OCI-LY7 (cell line): ENCODE measurements around the gene MS4A4A. TPM values are rescaled to one million over a fixed set of nuclear protein-coding genes. Genes with fewer than 3 reads are reported as not detected.

Source experiments
- BruUV-seq: library from RNA; stranded (reverse); fragments of 400-500 nt; replicated peaks from 2 replicates; lab custom pipeline; 2021; lab: Mats Ljungman, UMichigan
- CTCF ChIA-PET: fragments of 300-600 bp; sonication (Branson Sonifier 250); formaldehyde crosslinking; loops from one replicate; lab custom pipeline; 2022; ENCODE audit warnings: antibody characterized with exemption; ENCODE audit not compliant: unreplicated experiment; lab: Charles Lee
- POLR2A ChIA-PET: fragments of 300-600 bp; sonication (Branson Sonifier 250); formaldehyde crosslinking; loops from one replicate; lab custom pipeline; 2022; ENCODE audit warnings: antibody characterized with exemption; lab: Charles Lee
- DNase-seq: peaks from one replicate; pipeline ENCODE4 v3.0.0-alpha.2; 2015; ENCODE audit warnings: low spot score
- H2AFZ ChIP-seq: fragments of 200-600 bp; sonication (generic), shearing (Covaris generic); 2 replicates; pipeline ENCODE4 v1.6.1; 2014; ENCODE audit warnings: mild to moderate bottlenecking, antibody characterized with exemption, low read length, moderate library complexity
- H3K27ac ChIP-seq: fragments of 200-600 bp; sonication (generic); 2 replicates; pipeline ENCODE4 v1.5.1; 2014; ENCODE audit warnings: mixed run types, low read depth, mild to moderate bottlenecking, moderate library complexity, low read length, inconsistent platforms; ENCODE audit not compliant: poor library complexity, severe bottlenecking
- H3K36me3 ChIP-seq: fragments of 200-600 bp; sonication (generic); 2 replicates; pipeline ENCODE4 v1.6.1; 2014; ENCODE audit warnings: mild to moderate bottlenecking, antibody characterized with exemption, low read length, moderate library complexity, mixed read lengths; ENCODE audit not compliant: insufficient read depth
- H3K4me1 ChIP-seq: fragments of 200-600 bp; sonication (generic); 2 replicates; pipeline ENCODE4 v1.5.1; 2014; ENCODE audit warnings: mild to moderate bottlenecking, low read length; ENCODE audit not compliant: insufficient read depth, poor library complexity, severe bottlenecking
- H3K4me2 ChIP-seq: fragments of 200-600 bp; sonication (generic); 2 replicates; pipeline ENCODE4 v1.6.1; 2014; ENCODE audit warnings: mild to moderate bottlenecking, low read length
- H3K4me3 ChIP-seq: fragments of 200-600 bp; sonication (generic); 2 replicates; pipeline ENCODE4 v1.5.1; 2014; ENCODE audit warnings: mild to moderate bottlenecking, low read depth, low read length; ENCODE audit not compliant: poor library complexity, severe bottlenecking
- H3K79me2 ChIP-seq: fragments of 200-600 bp; sonication (generic); 2 replicates; pipeline ENCODE4 v1.6.1; 2016; ENCODE audit warnings: low read depth, mild to moderate bottlenecking, low read length, moderate library complexity, mixed read lengths; ENCODE audit not compliant: insufficient read depth
- H3K9me2 ChIP-seq: fragments of 200-600 bp; sonication (generic); 2 replicates; pipeline ENCODE4 v1.6.1; 2016; ENCODE audit warnings: mild to moderate bottlenecking, low read length, mixed read lengths; ENCODE audit not compliant: insufficient read depth
- H3K9me3 ChIP-seq: fragments of 200-600 bp; sonication (generic); 2 replicates; pipeline ENCODE4 v1.6.1; 2014; ENCODE audit warnings: mild to moderate bottlenecking, mixed run types, low read length, mixed read lengths
- H4K20me1 ChIP-seq: fragments of 200-600 bp; sonication (generic); 2 replicates; pipeline ENCODE4 v1.6.1; 2014; ENCODE audit warnings: mild to moderate bottlenecking, antibody characterized with exemption, low read length, moderate library complexity, mixed read lengths; ENCODE audit not compliant: insufficient read depth
- CTCF ChIP-seq: fragments of 200-600 bp; sonication (generic); conservative IDR thresholded peaks from 2 replicates; pipeline ENCODE4 v1.5.1; 2014; ENCODE audit warnings: mild to moderate bottlenecking, antibody characterized with exemption, low read length, moderate library complexity, mixed read lengths
- EZH2phosphoT487 ChIP-seq: fragments of 200-600 bp; sonication (generic); IDR thresholded peaks from 2 replicates; pipeline ENCODE4 v1.6.1; 2018; ENCODE audit warnings: low read depth, borderline replicate concordance, mild to moderate bottlenecking, mixed run types, antibody characterized with exemption, low read length, moderate library complexity, mixed read lengths
- intact Hi-C: fragments of 100-400 bp; cut with micrococcal nuclease; formaldehyde crosslinking; loops from one replicate; pipeline ENCODE4 v1.10.0; 2022; ENCODE audit not compliant: unreplicated experiment
- total RNA-seq, 2 experiments: library from RNA; depleted of rRNA in 1 of 2; stranded (reverse); fragments of >200 nt in 1 of 2; shearing (Covaris generic) in 1 of 2; gene quantifications; 2 replicates each; pipeline ENCODE4 v1.2.3, GENCODE V29; 2014 to 2022

Gene MS4A4A
- total RNA-seq, 2 experiments from 2014 or later = not detected

GRCh38 chr11:60338053-60338452 is 57.6 kb downstream of the MS4A4A start:
- intact Hi-C loops = no loop called here
- DNase-seq = no peak
- no peak overlapping the region for H2AFZ ChIP-seq
- ChIA-PET CTCF (no interaction called here), POLR2A (no interaction called here)
- no peaks in the 10 kb centered on the region for H3K79me2 ChIP-seq
- H4K20me1 ChIP-seq = no peaks in the 10 kb centered on the region
- no peaks in the 10 kb centered on the region for H3K36me3 ChIP-seq
- no peak for TF ChIP-seq EZH2phosphoT487
- no peak for TF ChIP-seq CTCF
- no peaks in the 10 kb centered on the region for H3K9me2 ChIP-seq
- H3K4me3 ChIP-seq = no peak overlapping the region
- H3K27ac ChIP-seq = no peak overlapping the region
- no peaks in the 10 kb centered on the region for H3K9me3 ChIP-seq
- no peak overlapping the region for H3K4me2 ChIP-seq
- no peaks in the 10 kb centered on the region for H3K4me1 ChIP-seq
- no TSS peak for BruUV-seq

- TF ChIP-seq CTCF (no peak), EZH2phosphoT487 (no peak)
- DNase-seq = no peak
- Histone ChIP-seq H3K4me2 (no peak overlapping the region), H3K79me2 (no peaks in the 10 kb centered on the region), H3K9me2 (no peaks in the 10 kb centered on the region), H3K27ac (no peak overlapping the region), H3K9me3 (no peaks in the 10 kb centered on the region), H4K20me1 (no peaks in the 10 kb centered on the region), H3K36me3 (no peaks in the 10 kb centered on the region), H2AFZ (no peak overlapping the region), H3K4me1 (no peaks in the 10 kb centered on the region), H3K4me3 (no peak overlapping the region)
- POLR2A ChIA-PET = no interaction called here
- no TSS peak for BruUV-seq
- CTCF ChIA-PET = no interaction called here
- intact Hi-C loops = no loop called here
Measured at GRCh38 chr11:60339356-60339755, 58.9 kb downstream of the MS4A4A start.

GRCh38 chr11:60343094-60343704 is 62.7 kb downstream of the MS4A4A start:
- Histone ChIP-seq H3K4me2 (no peak overlapping the region), H3K4me1 (peaks cover 8% of the 10 kb centered on the region), H3K9me2 (no peaks in the 10 kb centered on the region), H3K27ac (no peak overlapping the region), H3K9me3 (no peaks in the 10 kb centered on the region), H2AFZ (no peak overlapping the region), H3K79me2 (no peaks in the 10 kb centered on the region), H4K20me1 (no peaks in the 10 kb centered on the region), H3K4me3 (no peak overlapping the region), H3K36me3 (no peaks in the 10 kb centered on the region)
- CTCF ChIA-PET = no interaction called here
- peak; percentile 61 for DNase-seq
- no TSS peak for BruUV-seq
- intact Hi-C loops = loop anchor here (10.0 kb wide), 1 partner anchor 412 kb away; the partner anchor contains the start of gene MS4A15
- POLR2A ChIA-PET = interaction anchor here (0.8 kb wide), 1 partner anchor 146 kb away, joined by 3 read pairs; no protein-coding TSS in a partner anchor
- TF ChIP-seq EZH2phosphoT487 (no peak), CTCF (peak; percentile 92)
